NCI-H1105 treated with DMSO at 0.1 percent for 48 hours (cell line): ENCODE data around the gene GRK5.
A peak's percentile ranks its signal among the peaks of the same experiment; 100 is the strongest.

Source experiments
- DNase-seq: peaks from one replicate; lab custom pipeline; 2025; lab: John Stamatoyannopoulos, UW

Gene GRK5

DNA sequence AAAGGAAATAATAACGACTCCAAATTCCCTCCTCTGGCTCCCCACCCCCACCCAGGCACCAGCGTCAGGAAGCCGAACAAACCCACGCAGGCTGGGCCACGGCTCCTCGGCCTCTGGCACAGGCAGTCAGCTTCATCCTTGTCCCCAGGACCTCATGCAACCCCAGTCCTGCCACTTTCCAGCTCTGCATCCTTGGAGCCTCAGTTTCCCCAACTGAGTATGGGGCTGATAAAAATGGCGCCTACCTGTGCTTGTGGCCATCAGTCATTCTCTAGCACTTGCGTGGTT, 198.1 kb downstream of the GRK5 start:
- no peak for DNase-seq

DNA sequence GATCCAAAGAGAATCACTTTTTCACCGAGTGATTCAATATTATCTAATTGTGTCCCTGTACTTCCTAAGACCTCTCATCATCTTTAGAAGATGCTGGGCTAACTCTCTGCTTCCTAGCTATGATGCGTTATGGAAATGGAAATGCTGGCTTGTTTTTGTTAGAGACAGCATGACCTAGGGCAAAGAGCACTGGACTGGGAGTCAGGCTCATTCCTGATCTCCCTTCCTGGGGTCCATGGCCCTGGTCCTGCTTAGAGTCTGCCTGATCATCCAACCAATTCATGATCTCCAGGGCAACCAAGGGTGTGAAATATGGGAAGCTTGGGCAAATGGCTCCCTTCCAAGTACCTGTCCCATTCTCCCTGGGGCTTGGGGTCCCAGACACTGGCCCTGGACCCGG, 198.8 kb downstream of the GRK5 start:
- DNase-seq, result no peak

DNA sequence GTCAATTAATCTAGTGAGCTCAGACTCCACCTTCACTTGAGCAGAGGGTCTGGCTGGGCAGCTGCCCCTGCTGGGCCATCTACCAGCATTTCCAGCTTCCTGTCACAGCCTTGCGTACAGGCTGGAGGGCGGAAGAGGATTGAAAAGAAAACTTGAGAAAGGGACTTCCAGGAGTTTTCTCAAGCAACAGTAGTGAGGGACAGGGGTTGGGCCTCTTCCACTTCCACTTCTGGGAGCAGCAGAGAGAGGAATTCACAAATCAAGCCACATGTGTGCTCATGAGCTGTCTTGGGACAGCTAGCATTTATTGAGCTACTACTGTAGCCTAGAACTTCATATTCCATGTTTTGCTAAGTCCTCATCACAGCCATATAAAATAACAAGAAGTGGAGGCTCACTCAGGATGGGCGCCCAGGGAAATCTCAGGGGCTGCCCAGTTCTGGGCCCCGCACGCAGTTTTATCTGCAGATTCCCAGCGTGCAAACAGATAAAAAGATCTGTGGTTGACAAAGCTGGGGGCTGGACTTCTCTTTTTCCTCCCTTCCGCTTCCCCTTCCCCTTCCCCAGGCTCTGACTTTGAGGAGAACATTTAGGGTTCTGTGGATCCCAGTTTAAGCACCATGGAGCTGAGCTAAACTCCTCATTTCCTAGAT, 199.4 kb downstream of the GRK5 start:
- no peak for DNase-seq

DNA sequence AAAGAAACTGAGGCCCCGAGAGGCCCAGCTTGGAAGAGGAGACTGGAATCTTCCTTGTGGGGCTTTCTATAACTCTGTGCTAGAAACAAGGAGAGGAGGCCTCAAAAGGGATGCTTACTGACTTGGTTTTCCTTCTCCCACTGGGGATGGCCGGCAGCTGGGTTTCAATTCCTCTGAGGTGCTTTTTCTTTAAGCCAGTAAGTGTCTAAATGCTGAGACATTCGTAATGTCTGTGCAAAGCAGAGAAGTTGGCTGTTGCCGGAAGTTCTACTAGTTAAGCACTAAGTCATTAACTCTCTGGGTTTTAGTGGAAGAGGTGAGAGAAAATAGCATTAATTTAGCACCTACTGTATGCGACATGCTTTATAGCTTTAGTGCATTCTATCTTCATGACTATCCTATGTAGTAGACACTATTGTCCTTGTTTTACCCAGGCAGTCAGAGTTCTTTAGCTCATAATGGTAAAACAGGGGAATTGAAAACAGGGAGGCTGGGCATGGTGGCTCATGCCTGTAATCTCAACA, 199.9 kb downstream of the GRK5 start:
- no peak for DNase-seq

DNA sequence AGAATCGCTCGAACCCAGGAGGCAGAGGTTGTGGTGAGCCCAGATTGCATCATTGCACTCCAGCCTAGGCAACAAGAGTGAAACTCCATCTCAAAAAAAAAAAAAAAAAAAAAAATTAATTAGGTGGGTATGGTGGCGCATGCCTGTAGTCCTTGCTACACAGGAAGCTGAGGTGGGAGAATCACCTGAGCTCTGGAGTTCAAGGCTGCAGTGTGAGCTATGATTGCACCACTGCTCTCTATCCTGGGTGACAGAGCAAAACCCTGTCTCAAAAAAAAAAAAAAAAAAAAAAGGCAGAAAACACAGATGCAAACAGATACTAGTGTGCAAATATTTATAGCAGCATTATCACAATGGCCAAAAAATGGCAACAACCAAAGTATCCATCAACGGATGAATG, 200.7 kb downstream of the GRK5 start:
- no peak for DNase-seq

DNA sequence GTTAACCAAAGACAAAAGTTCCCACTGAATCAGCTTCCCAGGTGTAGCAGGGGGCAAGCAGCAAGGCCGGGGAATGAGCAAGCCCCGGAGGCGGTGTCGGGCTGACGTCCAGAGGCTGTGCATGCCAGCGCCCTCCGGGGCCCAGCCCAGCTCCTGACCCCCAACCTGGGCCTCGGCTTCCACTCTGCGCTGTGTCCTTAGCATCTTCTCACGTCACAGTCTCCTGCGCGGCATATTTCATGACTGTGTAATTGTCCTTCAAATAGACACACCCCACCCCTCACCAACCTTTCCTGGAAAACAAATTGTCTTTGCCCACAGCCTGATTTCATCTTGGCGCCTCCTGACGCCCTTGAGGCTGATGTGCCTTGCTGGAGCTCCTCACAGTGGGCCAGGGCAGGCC, 201.6 kb downstream of the GRK5 start:
- no peak for DNase-seq

DNA sequence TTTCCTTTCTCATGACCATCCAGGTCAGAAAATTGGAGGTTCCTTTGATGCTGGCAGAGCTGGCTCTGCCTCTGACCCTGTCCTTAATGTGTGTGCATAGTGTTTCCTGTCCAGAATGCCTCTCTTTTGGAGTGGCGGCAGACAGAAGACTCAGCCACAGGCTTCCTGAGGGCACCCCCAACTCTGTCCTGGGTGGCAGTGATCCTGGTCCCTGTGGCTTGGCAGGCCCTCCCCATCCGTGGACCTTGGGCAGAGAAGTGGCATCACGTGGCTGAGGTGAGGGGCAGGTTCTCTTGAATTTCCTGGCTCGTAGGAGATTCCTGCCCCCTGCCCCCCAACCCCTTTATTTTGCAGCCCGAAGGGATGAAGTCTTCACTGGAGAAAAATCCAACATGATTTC, 202.0 kb downstream of the GRK5 start:
- no peak for DNase-seq

DNA sequence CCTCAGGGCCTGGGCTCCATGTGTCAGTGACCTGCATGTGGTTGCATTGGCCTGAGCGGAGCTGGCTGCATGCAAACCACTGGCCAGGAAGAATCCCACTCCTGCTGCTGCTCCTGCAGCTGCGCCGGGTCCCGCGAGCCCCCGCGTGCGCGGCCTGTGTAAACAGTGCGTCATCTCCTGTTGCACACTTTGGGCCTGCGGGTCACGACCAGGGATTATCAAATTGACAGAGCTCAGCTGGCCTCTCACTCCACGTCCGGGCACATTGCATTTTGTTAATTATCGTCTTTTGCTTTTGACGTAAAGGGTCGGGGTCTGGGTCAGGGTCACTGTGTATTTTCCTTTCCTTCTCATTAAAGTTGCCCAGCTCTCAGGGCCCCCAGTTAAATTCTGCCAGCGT, 202.5 kb downstream of the GRK5 start:
- no peak for DNase-seq

DNA sequence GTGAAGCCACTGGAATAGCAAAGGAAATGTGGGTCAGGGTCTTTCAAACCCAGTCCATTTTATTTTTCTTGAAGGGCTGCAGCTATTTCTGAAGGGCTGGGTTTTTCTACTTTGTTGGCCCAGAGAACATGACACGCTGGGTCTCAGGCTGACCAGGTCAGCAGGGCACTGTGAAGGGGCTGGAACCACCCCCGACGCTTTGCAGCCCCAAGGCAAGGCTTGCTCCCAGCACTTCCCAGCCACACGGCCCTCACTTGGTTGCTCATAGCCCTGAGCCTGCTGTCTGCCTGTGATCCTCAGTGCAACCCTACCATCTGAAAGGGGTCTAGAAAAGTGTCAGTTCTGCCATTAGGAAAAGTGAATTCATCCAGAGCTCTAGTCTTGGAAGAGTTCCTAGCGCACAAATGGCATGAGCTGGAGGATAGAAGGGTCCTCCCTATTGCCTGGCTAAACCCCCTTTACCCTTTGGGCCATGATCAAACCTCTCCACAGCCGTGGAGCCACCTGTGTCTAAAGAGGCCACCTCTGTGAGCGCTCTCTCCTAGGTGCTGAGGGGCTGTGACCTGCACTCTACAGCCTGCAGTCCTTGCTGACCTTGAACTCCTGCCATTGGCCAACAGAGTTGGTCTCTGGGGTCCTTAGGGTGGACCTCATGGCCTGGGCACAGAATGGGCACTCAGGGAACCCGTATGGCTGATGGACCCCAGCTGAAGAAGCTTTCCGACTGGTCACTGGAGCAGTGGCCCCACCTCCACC, 203.2 kb downstream of the GRK5 start:
- DNase-seq, result no peak

DNA sequence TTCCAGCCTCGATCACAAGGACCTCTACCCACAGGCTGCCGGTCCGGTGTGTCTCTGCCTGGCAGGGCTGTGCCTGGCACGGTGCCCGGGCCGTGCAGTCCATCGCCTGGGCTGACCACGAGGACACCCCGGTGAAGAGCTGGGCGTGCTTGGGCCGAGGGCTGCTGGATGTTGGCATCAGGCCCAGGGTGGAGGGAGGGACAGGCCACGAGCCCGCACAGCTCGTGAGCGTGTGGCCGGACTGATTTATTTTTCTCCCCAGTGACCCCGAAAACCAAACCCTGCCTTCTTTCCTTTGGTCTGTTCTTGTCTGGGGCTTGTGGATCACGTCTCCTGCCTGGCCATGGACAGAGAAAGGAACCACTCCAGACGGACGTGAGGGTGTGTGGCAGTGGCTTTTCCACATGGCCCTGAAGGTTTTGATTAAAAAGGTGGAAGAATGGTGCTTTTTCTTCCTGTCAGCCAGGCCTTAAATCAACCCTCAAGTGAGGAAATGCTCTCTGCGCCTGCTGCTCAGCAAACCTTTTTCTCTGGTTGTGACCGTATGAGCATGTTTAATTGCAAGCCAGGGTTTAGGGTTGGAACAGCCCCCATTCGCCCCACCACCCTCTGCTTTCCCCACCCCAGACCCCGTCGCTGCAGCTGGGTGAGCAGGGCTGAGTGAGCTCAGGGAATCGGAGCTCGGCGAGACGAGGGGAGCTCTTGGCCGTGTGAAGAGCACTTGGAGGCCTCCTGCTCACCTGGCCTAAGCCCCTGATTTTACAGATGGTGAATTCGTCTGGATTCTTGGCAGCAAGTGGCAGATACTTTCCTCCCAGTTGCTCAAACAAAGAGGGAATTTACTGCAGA, 205.1 kb downstream of the GRK5 start:
- DNase-seq, result peak; percentile 32

DNA sequence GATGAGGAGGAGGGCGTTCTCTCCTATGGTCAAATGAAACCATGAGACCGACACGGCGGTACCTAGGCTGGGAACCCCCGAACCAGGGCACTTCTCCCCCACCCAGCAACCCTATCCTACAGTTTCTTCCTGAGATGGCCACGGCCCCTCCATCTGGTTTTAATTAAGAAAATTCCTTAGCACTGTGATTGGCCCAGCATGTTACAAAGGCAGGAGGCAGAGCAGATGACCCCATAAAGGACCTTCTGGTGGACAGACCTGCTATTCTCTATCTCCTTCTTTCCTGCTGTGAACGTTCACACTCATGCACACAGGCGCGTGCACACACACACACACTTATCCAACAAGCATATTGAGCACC, 205.7 kb downstream of the GRK5 start:
- no peak for DNase-seq

DNA sequence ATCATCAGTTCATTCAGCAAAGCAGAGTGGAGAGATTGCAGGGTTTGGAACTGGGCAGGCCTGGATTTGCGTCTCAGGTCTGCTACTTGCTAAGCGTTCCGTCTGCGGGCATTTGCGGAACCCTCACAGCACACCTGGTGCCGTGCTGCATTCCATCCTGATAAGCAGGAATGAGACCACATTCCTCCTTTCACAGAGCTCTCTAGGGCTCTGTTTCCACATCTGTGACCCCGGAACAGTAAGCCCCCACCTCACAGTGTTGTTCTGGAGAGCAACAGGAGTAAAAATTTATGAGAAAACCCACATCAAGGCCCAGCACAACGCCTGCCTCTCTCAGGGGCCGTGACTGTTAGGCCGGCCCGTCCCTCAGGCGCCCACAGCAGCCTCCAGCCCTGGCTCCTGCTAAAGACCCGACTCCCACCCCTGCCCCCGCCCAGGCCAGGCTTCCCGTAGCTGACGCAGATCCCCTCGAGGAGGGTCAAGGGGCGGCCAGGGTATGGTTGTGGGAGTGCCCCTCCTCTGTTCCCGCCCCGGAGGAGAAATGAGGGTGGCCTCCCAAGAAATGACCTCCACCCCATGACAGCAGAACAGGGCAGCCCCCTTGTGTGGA, 206.2 kb downstream of the GRK5 start:
- DNase-seq, result no peak

DNA sequence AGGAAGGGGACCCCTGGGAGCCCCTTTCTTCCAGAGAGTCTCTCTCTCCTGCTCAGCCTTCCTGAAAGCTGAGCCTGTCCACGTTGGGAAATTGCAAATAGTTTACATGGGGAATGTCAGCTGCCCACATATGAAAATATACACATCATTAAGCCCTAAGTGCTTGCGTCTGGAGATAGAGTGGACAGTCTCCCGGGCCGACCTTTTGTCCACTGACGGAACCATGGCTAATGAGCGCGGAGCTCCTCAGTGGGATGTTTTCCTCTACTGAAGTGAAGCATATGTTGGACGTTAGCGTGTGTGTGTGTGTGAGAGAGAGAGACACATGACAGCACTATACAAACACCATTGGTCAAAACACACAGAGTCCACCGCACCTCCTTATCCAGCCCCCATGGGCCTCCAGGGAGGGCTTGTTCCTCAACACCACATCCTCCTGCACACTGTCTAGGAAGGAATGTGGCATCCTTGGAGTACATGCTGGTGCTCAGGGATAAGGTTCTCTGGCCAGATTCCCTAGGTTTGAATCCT, 206.8 kb downstream of the GRK5 start:
- no peak for DNase-seq

DNA sequence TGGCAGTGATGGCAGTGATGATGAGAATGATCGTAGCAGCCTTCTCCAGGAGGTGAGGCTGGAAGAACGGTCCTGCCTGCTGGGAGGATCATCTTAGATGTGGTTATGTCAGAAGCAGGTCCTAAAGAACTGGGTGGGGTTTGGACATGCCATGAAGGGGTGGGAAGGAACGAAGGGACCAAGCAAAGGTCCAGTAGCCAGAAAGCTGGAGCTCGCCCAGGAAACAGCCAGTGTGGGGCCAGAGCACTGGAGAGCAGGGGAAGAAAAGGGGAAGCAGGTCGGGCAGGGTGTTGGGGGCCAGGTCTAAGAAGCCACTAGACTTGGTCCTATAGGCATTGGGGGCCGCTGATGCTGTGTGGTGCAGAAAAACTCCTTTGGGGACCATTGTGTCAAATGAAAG, 207.8 kb downstream of the GRK5 start:
- no peak for DNase-seq

DNA sequence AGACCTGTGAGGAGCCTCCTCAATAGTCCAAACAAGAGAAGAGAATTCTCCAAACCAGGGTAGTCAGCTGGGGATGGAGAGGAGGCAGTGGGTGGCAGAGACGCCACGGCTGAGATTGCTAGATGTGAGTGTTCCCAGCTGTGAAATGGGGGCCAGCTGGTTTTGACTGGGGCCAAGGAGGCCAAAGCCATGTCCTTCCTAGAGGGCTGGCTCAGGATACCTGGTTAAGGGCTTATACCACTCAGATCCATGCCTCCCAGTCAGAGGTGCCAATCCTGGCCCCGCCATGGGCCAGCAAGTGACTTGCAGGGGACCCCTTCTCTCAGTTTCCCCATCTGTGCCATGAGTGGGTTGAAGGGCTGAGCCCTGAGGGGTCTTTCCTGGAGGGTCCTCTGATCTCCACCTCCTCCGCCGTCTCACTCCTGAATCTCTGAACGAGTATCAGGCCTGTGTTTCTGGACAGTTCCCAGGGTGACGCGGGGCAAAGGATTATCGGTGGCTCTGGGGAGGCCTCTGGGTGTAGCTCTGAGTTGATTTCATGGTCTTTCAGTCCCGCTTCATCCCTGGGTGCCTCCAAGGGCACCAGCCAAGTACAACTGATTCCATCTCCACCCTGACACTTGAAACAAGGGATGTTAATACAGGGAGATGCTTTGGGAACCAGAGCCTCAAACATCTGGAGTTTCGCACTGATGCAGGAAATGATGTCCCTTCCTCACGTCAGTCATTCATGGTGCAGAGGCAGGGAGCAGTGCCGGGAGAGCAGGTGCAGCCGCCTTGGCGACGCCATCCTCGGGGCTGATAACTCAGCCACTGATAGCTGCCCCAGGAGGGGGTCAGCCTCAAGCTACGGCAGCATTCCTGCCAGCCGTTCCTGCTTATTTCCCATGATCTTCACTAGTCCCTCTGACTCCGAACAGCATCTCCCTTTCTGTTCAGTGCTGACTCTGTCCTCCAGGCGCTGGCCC, 208.4 kb downstream of the GRK5 start:
- DNase-seq, result no peak

DNA sequence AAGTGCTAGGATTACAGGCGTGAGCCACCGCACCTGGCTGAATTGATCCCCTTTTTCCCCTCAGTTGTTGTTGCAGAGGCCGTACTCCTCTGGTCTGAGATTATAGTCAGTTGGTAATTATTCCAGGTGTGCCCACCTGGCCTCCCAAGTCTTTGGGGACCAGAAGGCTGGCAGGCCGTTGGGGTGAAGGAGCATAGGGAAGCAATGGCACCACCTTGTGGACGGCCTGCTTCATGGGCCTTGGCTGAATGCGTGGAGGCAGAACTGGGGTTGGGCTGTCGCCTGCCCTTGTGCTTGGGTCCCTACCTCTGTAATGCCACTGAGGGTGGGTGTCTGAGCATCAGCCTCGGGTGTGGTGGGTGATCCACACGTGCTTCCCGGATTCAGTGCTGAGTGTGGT, 209.5 kb downstream of the GRK5 start:
- DNase-seq, result peak; percentile 21

DNA sequence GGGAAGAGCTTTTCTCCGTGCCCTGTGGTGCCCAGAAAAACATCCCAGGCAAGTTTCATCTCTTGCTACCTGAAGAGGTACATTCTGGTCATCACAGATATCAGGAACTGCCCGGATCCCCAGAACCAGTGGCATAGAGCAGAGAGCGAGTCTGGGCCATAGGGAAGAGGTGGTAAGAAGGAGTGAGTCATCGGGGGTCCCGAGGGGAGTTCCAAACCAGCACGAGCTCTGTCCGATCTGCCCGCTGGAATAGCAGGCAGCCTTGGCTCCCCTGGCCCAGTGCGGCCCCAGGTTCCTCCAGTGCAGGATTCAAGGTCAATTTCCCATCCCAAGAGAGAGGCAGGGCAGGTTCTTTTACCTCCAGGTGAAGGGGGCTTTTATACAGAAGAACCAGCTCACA, 210.5 kb downstream of the GRK5 start:
- no peak for DNase-seq

DNA sequence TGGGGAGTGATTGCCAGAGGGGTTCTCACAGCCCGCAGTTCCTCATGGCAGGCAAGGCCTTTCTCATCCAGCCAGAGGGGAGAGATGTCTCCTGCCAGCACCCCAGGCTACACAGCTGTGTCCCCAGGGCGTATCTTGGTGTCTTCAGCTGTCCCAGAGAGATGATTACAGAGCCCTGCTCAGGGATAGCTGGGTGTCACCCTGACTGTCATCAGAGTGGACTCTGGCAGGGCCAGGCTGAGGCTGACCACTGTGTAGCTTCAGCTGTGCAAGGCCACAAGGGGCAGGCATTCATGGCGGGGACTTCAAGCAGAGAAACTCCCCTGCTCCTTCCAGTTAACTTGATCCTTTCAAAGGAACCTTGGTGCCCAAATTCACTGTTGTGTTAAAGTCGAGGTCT, 211.0 kb downstream of the GRK5 start:
- DNase-seq, result no peak

DNA sequence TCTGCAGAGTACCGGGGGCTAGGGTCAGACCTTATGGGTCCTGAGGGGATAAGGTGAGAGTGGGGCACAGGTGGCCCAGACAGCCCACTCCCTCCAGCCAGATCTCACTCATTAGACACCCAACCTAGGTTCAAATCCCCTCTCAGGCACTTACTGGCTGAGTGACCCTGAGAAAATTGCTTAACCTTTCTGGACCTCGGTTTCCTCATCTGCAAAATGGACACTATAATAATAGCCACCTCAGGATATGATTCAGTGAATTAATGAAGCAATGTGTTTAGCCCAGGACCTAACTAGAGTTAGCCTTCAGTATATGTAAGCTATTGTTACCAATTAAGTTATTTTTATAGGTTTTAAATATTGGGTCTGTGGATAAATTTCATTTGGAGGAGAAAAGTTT, 212.6 kb downstream of the GRK5 start:
- no peak for DNase-seq

DNA sequence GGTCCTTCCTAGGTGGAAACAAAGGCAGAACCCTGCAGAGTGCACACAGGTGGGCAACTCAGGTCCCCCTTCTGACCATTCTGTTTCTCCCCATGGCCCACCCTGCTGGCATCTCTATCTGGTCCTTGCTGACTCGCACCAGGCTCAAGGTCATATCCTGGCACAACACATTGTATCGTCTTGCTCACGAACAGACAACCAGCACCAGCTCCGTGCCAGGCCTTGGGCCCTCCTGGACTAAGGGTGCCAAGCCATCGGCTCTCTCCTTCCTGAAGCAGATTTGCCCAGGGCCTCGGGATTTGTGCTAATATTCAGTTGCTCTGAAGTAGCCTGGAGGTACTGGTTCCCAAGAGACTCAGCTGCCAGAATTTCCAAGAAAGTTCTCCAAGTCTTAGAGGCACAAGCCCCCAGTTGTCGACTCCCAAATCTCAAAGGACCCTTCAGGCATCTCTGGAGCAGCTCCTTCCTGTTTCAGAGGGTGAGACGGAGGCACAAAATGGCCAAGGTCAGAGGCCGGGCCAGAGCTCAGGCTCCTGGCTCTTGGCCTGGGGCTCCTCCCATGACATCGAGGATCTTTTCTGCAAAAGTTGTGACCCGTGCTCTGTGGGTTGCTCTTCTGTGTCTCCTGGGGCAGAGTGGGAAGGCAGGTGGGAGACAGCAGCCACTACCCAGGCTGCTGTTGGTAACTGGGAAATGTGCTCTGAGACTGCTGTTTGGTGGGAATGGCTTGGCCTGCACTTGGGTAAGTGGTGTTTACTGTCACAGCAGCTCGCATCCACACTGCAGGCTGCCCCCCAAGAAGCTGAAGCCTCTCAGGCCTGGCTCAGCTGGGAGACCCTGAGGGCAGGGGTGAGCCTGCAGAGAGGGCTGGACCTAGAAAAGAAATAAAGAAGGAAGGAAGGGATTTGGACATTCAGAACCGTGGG, 213.8 kb downstream of the GRK5 start:
- DNase-seq, result no peak
